OCI-LY1 (cell line): ENCODE results near the gene LHCGR.

Experiments used
- H2AFZ ChIP-seq: fragments of 200-600 bp; sonication (generic), shearing (Covaris generic); 2 replicates; pipeline ENCODE4 v1.6.0; 2014; ENCODE audit warnings: antibody characterized with exemption, mild to moderate bottlenecking, low read length
- H3F3A ChIP-seq: fragments of 200-600 bp; sonication (generic), shearing (Covaris generic); 2 replicates; pipeline ENCODE4 v1.6.0; 2014; ENCODE audit warnings: mild to moderate bottlenecking, antibody characterized with exemption, low read length, moderate library complexity; ENCODE audit not compliant: insufficient read depth
- H3K27ac ChIP-seq: fragments of 200-600 bp; sonication (generic); 2 replicates; pipeline ENCODE4 v1.5.1; 2014; ENCODE audit warnings: low read length, mixed run types, mild to moderate bottlenecking, low read depth; ENCODE audit not compliant: poor library complexity, severe bottlenecking
- H3K27me3 ChIP-seq: fragments of 200-600 bp; sonication (generic); 2 replicates; pipeline ENCODE4 v1.6.0; 2014; ENCODE audit warnings: antibody characterized with exemption, mild to moderate bottlenecking, low read length, moderate library complexity; ENCODE audit not compliant: insufficient read depth
- H3K36me3 ChIP-seq: fragments of 200-600 bp; sonication (generic); 2 replicates; pipeline ENCODE4 v1.6.1; 2014; ENCODE audit warnings: mild to moderate bottlenecking, antibody characterized with exemption, low read length, moderate library complexity, mixed read lengths; ENCODE audit not compliant: insufficient read depth
- H3K4me1 ChIP-seq: fragments of 200-600 bp; sonication (generic); 2 replicates; pipeline ENCODE4 v1.5.1; 2014; ENCODE audit warnings: mild to moderate bottlenecking, low read length, moderate library complexity; ENCODE audit not compliant: insufficient read depth, severe bottlenecking
- H3K4me2 ChIP-seq: fragments of 200-600 bp; sonication (generic), shearing (Covaris generic); 2 replicates; pipeline ENCODE4 v1.6.1; 2014; ENCODE audit warnings: low read length
- H3K4me3 ChIP-seq: fragments of 200-600 bp; sonication (generic); 2 replicates; pipeline ENCODE4 v1.5.1; 2014; ENCODE audit warnings: low read length, low read depth, mild to moderate bottlenecking, mixed read lengths; ENCODE audit not compliant: poor library complexity, severe bottlenecking
- H3K79me2 ChIP-seq: fragments of 200-600 bp; shearing (Covaris generic); 2 replicates; pipeline ENCODE4 v1.6.1; 2016; ENCODE audit warnings: mixed run types, low read length, mixed read lengths; ENCODE audit not compliant: insufficient read depth
- H3K9ac ChIP-seq: fragments of 200-600 bp; sonication (generic), shearing (Covaris generic); 2 replicates; pipeline ENCODE4 v1.6.1; 2014; ENCODE audit warnings: mild to moderate bottlenecking, low read length, mixed read lengths
- H3K9me2 ChIP-seq: fragments of 200-600 bp; sonication (generic), shearing (Covaris generic); 2 replicates; pipeline ENCODE4 v1.6.1; 2014; ENCODE audit warnings: low read depth, mild to moderate bottlenecking, low read length, mixed read lengths
- H3K9me3 ChIP-seq: fragments of 200-600 bp; shearing (Covaris generic); 2 replicates; pipeline ENCODE4 v1.6.1; 2014; ENCODE audit warnings: low read length, mixed read lengths
- H4K20me1 ChIP-seq: fragments of 200-600 bp; sonication (generic), shearing (Covaris generic); 2 replicates; pipeline ENCODE4 v1.6.0; 2016; ENCODE audit warnings: mild to moderate bottlenecking, low read length; ENCODE audit not compliant: insufficient read depth
- EZH2 ChIP-seq: fragments of 200-600 bp; sonication (generic), shearing (Covaris generic); IDR thresholded peaks from 2 replicates; pipeline ENCODE4 v1.8.0; 2017; ENCODE audit warnings: borderline replicate concordance, mixed run types, mild to moderate bottlenecking, antibody characterized with exemption, low read length, moderate library complexity, mixed read lengths
- TF ChIP-seq, protein P1 (sequence below): fragments of 200-600 bp; sonication (generic), shearing (Covaris generic); IDR thresholded peaks from 2 replicates; pipeline ENCODE4 v1.5.1; 2017; ENCODE audit warnings: mild to moderate bottlenecking, antibody characterized with exemption, low read length, moderate library complexity, mixed read lengths

The LHCGR gene

DNA sequence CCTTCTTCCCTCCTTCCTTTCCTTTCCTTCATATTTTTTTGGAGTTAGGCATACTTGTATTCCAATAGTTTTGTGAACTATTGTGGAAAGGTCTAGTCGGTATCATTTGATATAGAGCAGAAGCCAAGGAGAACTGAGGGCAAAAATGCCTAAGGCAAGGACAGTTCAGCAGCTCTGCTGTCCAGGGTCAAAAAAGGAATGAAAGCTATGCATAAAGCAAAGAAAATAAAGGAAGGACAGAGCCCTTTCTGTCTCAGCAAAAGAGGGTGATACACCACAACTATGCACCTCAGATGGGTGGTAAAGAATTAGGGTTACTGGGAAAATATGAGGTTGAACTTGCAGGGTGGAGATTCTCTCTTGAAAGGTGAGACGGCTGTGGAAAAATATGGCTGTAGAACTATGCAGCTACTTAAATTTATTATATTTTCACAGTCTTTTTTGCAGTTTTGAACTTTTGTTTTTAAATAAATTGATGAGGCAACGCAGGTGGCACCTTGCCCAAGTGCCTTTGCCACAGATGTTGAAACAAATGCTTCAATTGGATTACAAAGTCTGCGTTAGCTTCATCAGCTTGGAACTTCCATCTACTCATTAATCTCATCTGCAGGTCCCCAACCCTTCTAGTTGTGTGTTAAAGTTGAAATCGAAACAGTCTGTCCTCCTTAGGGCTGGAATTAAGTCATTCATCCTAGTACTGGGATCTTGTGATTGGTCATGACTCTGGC, 20.8 kb downstream of the LHCGR start:
- Histone ChIP-seq H3K36me3 (no peaks in the 10 kb centered on the region), H3F3A (no peaks in the 10 kb centered on the region), H3K27me3 (no peaks in the 10 kb centered on the region; the same call in 1 of the 2 replicates), H2AFZ (no peak overlapping the region), H3K9me3 (no peaks in the 10 kb centered on the region), H3K27ac (no peak overlapping the region), H3K4me1 (no peaks in the 10 kb centered on the region), H3K4me2 (no peak overlapping the region), H4K20me1 (no peaks in the 10 kb centered on the region), H3K4me3 (no peak overlapping the region), H3K9ac (no peak overlapping the region), H3K79me2 (no peaks in the 10 kb centered on the region), H3K9me2 (no peaks in the 10 kb centered on the region)
- TF ChIP-seq, protein P1, sequence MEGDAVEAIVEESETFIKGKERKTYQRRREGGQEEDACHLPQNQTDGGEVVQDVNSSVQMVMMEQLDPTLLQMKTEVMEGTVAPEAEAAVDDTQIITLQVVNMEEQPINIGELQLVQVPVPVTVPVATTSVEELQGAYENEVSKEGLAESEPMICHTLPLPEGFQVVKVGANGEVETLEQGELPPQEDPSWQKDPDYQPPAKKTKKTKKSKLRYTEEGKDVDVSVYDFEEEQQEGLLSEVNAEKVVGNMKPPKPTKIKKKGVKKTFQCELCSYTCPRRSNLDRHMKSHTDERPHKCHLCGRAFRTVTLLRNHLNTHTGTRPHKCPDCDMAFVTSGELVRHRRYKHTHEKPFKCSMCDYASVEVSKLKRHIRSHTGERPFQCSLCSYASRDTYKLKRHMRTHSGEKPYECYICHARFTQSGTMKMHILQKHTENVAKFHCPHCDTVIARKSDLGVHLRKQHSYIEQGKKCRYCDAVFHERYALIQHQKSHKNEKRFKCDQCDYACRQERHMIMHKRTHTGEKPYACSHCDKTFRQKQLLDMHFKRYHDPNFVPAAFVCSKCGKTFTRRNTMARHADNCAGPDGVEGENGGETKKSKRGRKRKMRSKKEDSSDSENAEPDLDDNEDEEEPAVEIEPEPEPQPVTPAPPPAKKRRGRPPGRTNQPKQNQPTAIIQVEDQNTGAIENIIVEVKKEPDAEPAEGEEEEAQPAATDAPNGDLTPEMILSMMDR, result no peak
- no peak for TF ChIP-seq EZH2

DNA sequence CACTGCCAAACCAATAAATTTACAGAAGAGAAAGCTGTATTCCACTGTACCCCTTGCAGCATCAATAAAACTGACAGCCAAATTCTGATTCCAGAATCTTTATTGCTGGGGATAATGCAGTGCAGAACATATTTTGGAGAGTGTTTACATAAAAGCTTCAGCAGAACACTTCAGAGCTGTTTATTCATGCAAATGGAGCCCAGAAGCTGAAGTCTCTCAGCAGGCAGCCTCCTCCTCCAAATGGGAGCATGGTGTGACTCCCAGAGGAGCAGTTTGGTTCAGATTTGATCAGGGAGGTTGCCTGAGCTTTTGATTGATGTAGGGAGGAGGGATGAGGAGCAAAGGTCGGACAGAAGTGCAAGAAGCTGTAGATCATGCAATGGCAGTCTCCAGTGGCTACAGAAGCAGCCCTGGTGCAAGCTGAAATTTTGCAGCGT, 22.4 kb downstream of the LHCGR start:
- TF ChIP-seq, protein P1, result no peak
- no peak for TF ChIP-seq EZH2
- Histone ChIP-seq H4K20me1 (no peaks in the 10 kb centered on the region), H2AFZ (no peak overlapping the region), H3K27ac (no peak overlapping the region), H3K79me2 (no peaks in the 10 kb centered on the region), H3K9me3 (no peaks in the 10 kb centered on the region), H3K4me2 (no peak overlapping the region), H3F3A (no peaks in the 10 kb centered on the region), H3K4me1 (no peaks in the 10 kb centered on the region), H3K9me2 (no peaks in the 10 kb centered on the region), H3K9ac (no peak overlapping the region), H3K36me3 (no peaks in the 10 kb centered on the region), H3K27me3 (no peaks in the 10 kb centered on the region; the same call in 1 of the 2 replicates), H3K4me3 (no peak overlapping the region)

DNA sequence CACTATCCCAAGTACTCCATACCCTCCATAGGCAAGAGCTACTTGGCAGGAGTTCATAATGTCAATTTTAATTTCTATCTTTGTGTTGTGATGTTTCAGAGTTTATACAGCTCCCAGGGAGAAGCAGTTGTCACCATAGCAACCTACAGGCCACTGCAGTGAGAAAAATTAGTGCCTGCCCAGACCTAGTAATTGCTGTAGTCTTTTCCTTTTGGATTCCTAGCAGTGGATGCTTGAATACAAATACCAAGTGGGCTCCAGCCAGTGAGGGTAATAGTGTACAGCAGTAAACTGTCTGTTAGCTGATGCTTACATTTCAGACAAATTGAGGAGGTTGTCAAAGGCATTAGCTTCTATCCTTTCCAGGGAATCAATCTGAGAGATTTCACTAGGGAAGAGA, 26.7 kb downstream of the LHCGR start:
- no peak overlapping the region for H3K4me2 ChIP-seq
- no peaks in the 10 kb centered on the region for H3K9me3 ChIP-seq
- TF ChIP-seq EZH2, result no peak
- TF ChIP-seq, protein P1, result no peak
- no peak overlapping the region for H2AFZ ChIP-seq
- H3F3A ChIP-seq, result no peaks in the 10 kb centered on the region
- H4K20me1 ChIP-seq, result no peaks in the 10 kb centered on the region
- no peaks in the 10 kb centered on the region for H3K9me2 ChIP-seq
- H3K79me2 ChIP-seq, result no peaks in the 10 kb centered on the region
- no peaks in the 10 kb centered on the region; the same call in 1 of the 2 replicates for H3K27me3 ChIP-seq
- no peaks in the 10 kb centered on the region for H3K4me1 ChIP-seq
- H3K4me3 ChIP-seq, result no peak overlapping the region
- H3K9ac ChIP-seq, result no peak overlapping the region
- H3K27ac ChIP-seq, result no peak overlapping the region
- H3K36me3 ChIP-seq, result no peaks in the 10 kb centered on the region
